Measurements from ENCODE around the gene PIAS1.

The PIAS1 gene

GRCh38 chr15:68103603-68104002 lies 49.5 kb downstream of the PIAS1 start:
- Histone ChIP-seq H3K27ac (ENCODE audit: low read depth, low read length) (no peak overlapping the region), H3K4me2 (ENCODE audit: low read depth, low read length, poor library complexity, severe bottlenecking) (no peak overlapping the region), H3K9me2 (replicated peaks; ENCODE audit: insufficient read depth, low read length) (no peaks in the 10 kb centered on the region), H3K9ac (ENCODE audit: low read length) (no peak overlapping the region), H4K20me1 (ENCODE audit: low read depth, low read length) (no peaks in the 10 kb centered on the region), H3F3A (ENCODE audit: insufficient read depth) (peaks cover 5% of the 10 kb centered on the region), H3K9me3 (ENCODE audit: insufficient read depth, low read length) (no peaks in the 10 kb centered on the region), H3K36me3 (ENCODE audit: low read length) (peaks cover 17% of the 10 kb centered on the region), H3K79me2 (ENCODE audit: insufficient read depth, low read length) (peaks cover 100% of the 10 kb centered on the region), H2AFZ (ENCODE audit: low read depth, low read length, severe bottlenecking) (no peak overlapping the region), H3K4me3 (ENCODE audit: insufficient read depth, low read length, poor library complexity, severe bottlenecking) (no peak overlapping the region), H3K27me3 (ENCODE audit: low read length) (no peaks in the 10 kb centered on the region)
- TF ChIP-seq EZH2phosphoT487 (conservative IDR thresholded peaks at IDR 0.05; ENCODE audit: low read length) (no peak), CTCF (IDR thresholded peaks at IDR 0.05; ENCODE audit: insufficient read depth, low read length, poor library complexity, severe bottlenecking) (no peak)

- Histone ChIP-seq H3K4me2 (ENCODE audit: low read depth, low read length, poor library complexity, severe bottlenecking) (no peak overlapping the region), H2AFZ (ENCODE audit: low read depth, low read length, severe bottlenecking) (no peak overlapping the region)
Observed at GRCh38 chr15:68106656-68107055, 52.5 kb downstream of the PIAS1 start.

GRCh38 chr15:68107142-68107541 lies 53.0 kb downstream of the PIAS1 start:
- Histone ChIP-seq H3K79me2 (ENCODE audit: insufficient read depth, low read length) (peaks cover 95% of the 10 kb centered on the region), H3K27me3 (ENCODE audit: low read length) (no peaks in the 10 kb centered on the region), H3K27ac (ENCODE audit: low read depth, low read length) (no peak overlapping the region), H3K4me3 (ENCODE audit: insufficient read depth, low read length, poor library complexity, severe bottlenecking) (no peak overlapping the region), H3K9me3 (ENCODE audit: insufficient read depth, low read length) (no peaks in the 10 kb centered on the region), H4K20me1 (ENCODE audit: low read depth, low read length) (no peaks in the 10 kb centered on the region), H3F3A (ENCODE audit: insufficient read depth) (no peaks in the 10 kb centered on the region), H3K4me2 (ENCODE audit: low read depth, low read length, poor library complexity, severe bottlenecking) (no peak overlapping the region), H2AFZ (ENCODE audit: low read depth, low read length, severe bottlenecking) (no peak overlapping the region), H3K9me2 (replicated peaks; ENCODE audit: insufficient read depth, low read length) (no peaks in the 10 kb centered on the region), H3K9ac (ENCODE audit: low read length) (no peak overlapping the region), H3K36me3 (ENCODE audit: low read length) (peaks cover 17% of the 10 kb centered on the region)
- TF ChIP-seq EZH2phosphoT487 (conservative IDR thresholded peaks at IDR 0.05; ENCODE audit: low read length) (no peak), CTCF (IDR thresholded peaks at IDR 0.05; ENCODE audit: insufficient read depth, low read length, poor library complexity, severe bottlenecking) (no peak)

More at GRCh38 chr15:68106656-68107055, 52.5 kb downstream of the PIAS1 start:
- no peak overlapping the region for H3K4me3 ChIP-seq (ENCODE audit: insufficient read depth, low read length, poor library complexity, severe bottlenecking)
- H4K20me1 ChIP-seq (ENCODE audit: low read depth, low read length), result no peaks in the 10 kb centered on the region
- H3K79me2 ChIP-seq (ENCODE audit: insufficient read depth, low read length), result peaks cover 95% of the 10 kb centered on the region
- no peak for TF ChIP-seq EZH2phosphoT487 (conservative IDR thresholded peaks at IDR 0.05; ENCODE audit: low read length)
- TF ChIP-seq CTCF (IDR thresholded peaks at IDR 0.05; ENCODE audit: insufficient read depth, low read length, poor library complexity, severe bottlenecking), result no peak
- H3K9me2 ChIP-seq (replicated peaks; ENCODE audit: insufficient read depth, low read length), result no peaks in the 10 kb centered on the region
- no peaks in the 10 kb centered on the region for H3F3A ChIP-seq (ENCODE audit: insufficient read depth)
- H3K9ac ChIP-seq (ENCODE audit: low read length), result no peak overlapping the region
- H3K27me3 ChIP-seq (ENCODE audit: low read length), result no peaks in the 10 kb centered on the region
- H3K36me3 ChIP-seq (ENCODE audit: low read length), result peaks cover 17% of the 10 kb centered on the region
- no peak overlapping the region for H3K27ac ChIP-seq (ENCODE audit: low read depth, low read length)
- H3K9me3 ChIP-seq (ENCODE audit: insufficient read depth, low read length), result no peaks in the 10 kb centered on the region

Data from SU-DHL-6 (cell line).